ENCODE measurements around the gene BLVRA.

BLVRA gene

GRCh38 chr7:43752411-43752810 is 6.1 kb upstream of the BLVRA start:
- no peak for DNase-seq (ENCODE audit: low read depth)
- H3K4me3 ChIP-seq (ENCODE audit: low read depth, low read length), result no peak overlapping the region
- no peak for TF ChIP-seq CTCF (IDR thresholded peaks at IDR 0.05; ENCODE audit: control insufficient read depth, extremely low read depth, insufficient read depth)

- DNase-seq (ENCODE audit: low read depth), result no peak
- no peak overlapping the region for H3K4me3 ChIP-seq (ENCODE audit: low read depth, low read length)
- no peak for TF ChIP-seq CTCF (IDR thresholded peaks at IDR 0.05; ENCODE audit: control insufficient read depth, extremely low read depth, insufficient read depth)
These were observed 5.1 kb upstream of the BLVRA start for GRCh38 chr7:43753271-43753810.

- H3K4me3 ChIP-seq (ENCODE audit: low read depth, low read length), result no peak overlapping the region
These were observed 4.6 kb upstream of the BLVRA start for GRCh38 chr7:43753843-43754242.

GRCh38 chr7:43754596-43754995 is 3.9 kb upstream of the BLVRA start:
- no peak overlapping the region for H3K4me3 ChIP-seq (ENCODE audit: low read depth, low read length)
- DNase-seq (ENCODE audit: low read depth), result no peak

More at GRCh38 chr7:43753843-43754242, 4.6 kb upstream of the BLVRA start:
- TF ChIP-seq CTCF (IDR thresholded peaks at IDR 0.05; ENCODE audit: control insufficient read depth, extremely low read depth, insufficient read depth), result no peak
- DNase-seq (ENCODE audit: low read depth), result no peak

GRCh38 chr7:43756368-43757072 is 2.0 kb upstream of the BLVRA start:
- no peak for DNase-seq (ENCODE audit: low read depth)
- H3K4me3 ChIP-seq (ENCODE audit: low read depth, low read length), result no peak overlapping the region
- no peak for TF ChIP-seq CTCF (IDR thresholded peaks at IDR 0.05; ENCODE audit: control insufficient read depth, extremely low read depth, insufficient read depth)

More at GRCh38 chr7:43754596-43754995, 3.9 kb upstream of the BLVRA start:
- no peak for TF ChIP-seq CTCF (IDR thresholded peaks at IDR 0.05; ENCODE audit: control insufficient read depth, extremely low read depth, insufficient read depth)

- H3K4me3 ChIP-seq (ENCODE audit: low read depth, low read length), result no peak overlapping the region
- DNase-seq (ENCODE audit: low read depth), result no peak
- no peak for TF ChIP-seq CTCF (IDR thresholded peaks at IDR 0.05; ENCODE audit: control insufficient read depth, extremely low read depth, insufficient read depth)
These were observed 1.3 kb upstream of the BLVRA start for GRCh38 chr7:43757073-43757720.
